IMR-90 (cell line): ENCODE results near the gene GALNT5. TPM values are rescaled to one million over a fixed set of nuclear protein-coding genes. Genes with fewer than 3 reads are reported as not detected.
"Not testable (repeated sequence)": the region's sequence is repeated elsewhere in the genome, so short reads cannot be mapped to it uniquely, and the experiment has no call there.

Source experiments
- ATAC-seq: fragments of 200-7000 bp; cut with Tn5 transposase; 2 replicates; pipeline ENCODE4 v1.9.1; 2020; ENCODE audit warnings: low read depth, mild to moderate bottlenecking, moderate library complexity
- BruUV-seq: library from RNA; stranded (reverse); fragments of 400-500 nt; replicated peaks from 2 replicates; lab custom pipeline; 2021; lab: Mats Ljungman, UMichigan
- CTCF ChIA-PET: fragments of 300-600 bp; formaldehyde crosslinking; extraction: SDS; loops from one replicate; lab custom pipeline; 2021; ENCODE audit warnings: antibody characterized with exemption; lab: Yijun Ruan, JAX
- POLR2A ChIA-PET: fragments of 300-600 bp; sonication (Branson Sonifier 250); formaldehyde crosslinking; loops from one replicate; lab custom pipeline; 2022; ENCODE audit warnings: antibody characterized with exemption; ENCODE audit not compliant: unreplicated experiment; lab: Charles Lee
- DNase-seq: peaks from one replicate; pipeline ENCODE4 v3.0.0; 2013
- H2AFZ ChIP-seq: replicated peaks from 2 replicates; pipeline ENCODE3; 2013; ENCODE audit warnings: low read length, mild to moderate bottlenecking; ENCODE audit not compliant: poor library complexity
- H2AK5ac ChIP-seq: 2 replicates; pipeline ENCODE4 v1.6.1; 2013; ENCODE audit warnings: low read depth, low read length, inconsistent platforms
- H2AK9ac ChIP-seq: replicated peaks from 2 replicates; pipeline ENCODE3; 2013; ENCODE audit warnings: mild to moderate bottlenecking, low read depth, low read length, moderate library complexity; ENCODE audit not compliant: poor library complexity
- H2BK120ac ChIP-seq: 2 replicates; pipeline ENCODE4 v1.6.1; 2013; ENCODE audit warnings: low read depth, low read length, inconsistent platforms
- H2BK15ac ChIP-seq: 3 replicates; pipeline ENCODE4 v1.6.1; 2013; ENCODE audit warnings: low read depth, low read length, inconsistent platforms
- H2BK20ac ChIP-seq: 2 replicates; pipeline ENCODE4 v1.6.1; 2013; ENCODE audit warnings: low read depth, mild to moderate bottlenecking, inconsistent platforms, low read length, moderate library complexity
- H2BK5ac ChIP-seq: 2 replicates; pipeline ENCODE4 v1.6.1; 2013; ENCODE audit warnings: mild to moderate bottlenecking, low read depth, low read length, inconsistent platforms; ENCODE audit not compliant: poor library complexity, severe bottlenecking
- H3K14ac ChIP-seq: replicated peaks from 2 replicates; pipeline ENCODE4 v1.6.1; 2013; ENCODE audit warnings: low read depth, low read length, inconsistent platforms
- H3K18ac ChIP-seq: 2 replicates; pipeline ENCODE4 v1.6.1; 2013; ENCODE audit warnings: low read depth, low read length, control low read depth
- H3K23ac ChIP-seq: 2 replicates; pipeline ENCODE4 v1.6.1; 2013; ENCODE audit warnings: low read depth, low read length, inconsistent platforms
- H3K27ac ChIP-seq: 2 replicates; pipeline ENCODE4 v1.5.1; 2013; ENCODE audit warnings: mild to moderate bottlenecking, control low read depth, low read length; ENCODE audit not compliant: insufficient read depth
- H3K27me3 ChIP-seq: 2 replicates; pipeline ENCODE4 v1.6.1; 2013; ENCODE audit warnings: low read length; ENCODE audit not compliant: control insufficient read depth, insufficient read depth
- H3K36me3 ChIP-seq: 2 replicates; pipeline ENCODE4 v1.6.1; 2013; ENCODE audit warnings: low read length, mixed read lengths; ENCODE audit not compliant: control insufficient read depth, insufficient read depth
- H3K4ac ChIP-seq: 2 replicates; pipeline ENCODE4 v1.6.1; 2013; ENCODE audit warnings: low read depth, low read length, inconsistent platforms
- H3K4me1 ChIP-seq: 2 replicates; pipeline ENCODE4 v1.6.1; 2013; ENCODE audit warnings: low read length, mixed read lengths; ENCODE audit not compliant: control insufficient read depth, insufficient read depth
- H3K4me2 ChIP-seq: 2 replicates; pipeline ENCODE4 v1.6.1; 2013; ENCODE audit warnings: low read depth, mild to moderate bottlenecking, control low read depth, low read length, moderate library complexity
- H3K4me3 ChIP-seq: 2 replicates; pipeline ENCODE4 v1.5.1; 2013; ENCODE audit warnings: low read depth, mild to moderate bottlenecking, control low read depth, low read length, moderate library complexity; ENCODE audit not compliant: insufficient read depth
- H3K56ac ChIP-seq: 2 replicates; pipeline ENCODE4 v1.6.1; 2013; ENCODE audit warnings: low read length, inconsistent platforms; ENCODE audit not compliant: insufficient read depth; ENCODE audit errors: extremely low read depth
- H3K79me1 ChIP-seq, 2 experiments: 2 replicates each; pipeline ENCODE4 v1.6.1; 2013; ENCODE audit warnings: low read length in 2 of 2, inconsistent platforms in 1 of 2, low read depth in 1 of 2
- H3K9ac ChIP-seq: 2 replicates; pipeline ENCODE4 v1.6.1; 2013; ENCODE audit warnings: low read depth, low read length, control low read depth
- H3K9me1 ChIP-seq: 2 replicates; pipeline ENCODE4 v1.6.1; 2013; ENCODE audit warnings: low read length, inconsistent platforms; ENCODE audit not compliant: insufficient read depth
- H3K9me3 ChIP-seq: 2 replicates; pipeline ENCODE4 v1.6.1; 2013; ENCODE audit warnings: low read length; ENCODE audit not compliant: control insufficient read depth, insufficient read depth
- H4K20me1 ChIP-seq: 2 replicates; pipeline ENCODE4 v1.6.1; 2013; ENCODE audit warnings: low read length, inconsistent platforms; ENCODE audit not compliant: insufficient read depth
- H4K5ac ChIP-seq: 2 replicates; pipeline ENCODE4 v1.6.1; 2013; ENCODE audit warnings: mild to moderate bottlenecking, low read depth, low read length, control low read depth
- H4K8ac ChIP-seq, 2 experiments: 2 replicates each; pipeline ENCODE4 v1.6.1; 2013; ENCODE audit warnings: low read depth in 2 of 2, low read length in 2 of 2, control low read depth in 1 of 2, inconsistent platforms in 1 of 2
- H4K91ac ChIP-seq: 2 replicates; pipeline ENCODE4 v1.6.1; 2013; ENCODE audit warnings: low read depth, low read length, inconsistent platforms; ENCODE audit not compliant: insufficient read depth
- WGBS, 2 experiments: methylation state at CpG; one replicate each; pipeline versions ENCODE4 v1.1.5 to v1.1.7; 2013; ENCODE audit warnings: missing lambda C conversion rate in 2 of 2; ENCODE audit not compliant: insufficient read length in 1 of 2; ENCODE audit errors: extremely low coverage in 2 of 2; 5-methylcytosine and 5-hydroxymethylcytosine counted together
- dilution Hi-C: fragments of 300-500 bp; cut with HindIII; formaldehyde crosslinking; loops from one replicate; pipeline ENCODE4 v1.14.3; 2018; ENCODE audit warnings: low sequenced_read_pairs; ENCODE audit not compliant: unreplicated experiment
- in situ Hi-C: fragments of 300-500 bp; cut with MboI; formaldehyde crosslinking; loops from 3 replicates; pipeline ENCODE4 v1.14.3; 2019; ENCODE audit warnings: low sequenced_read_pairs, inconsistent platforms, mixed read lengths
- intact Hi-C: fragments of 100-400 bp; cut with micrococcal nuclease; formaldehyde crosslinking; loops from 2 replicates; pipeline ENCODE4 v1.10.0; 2022
- polyA plus RNA-seq, 3 experiments: library from polyadenylated mRNA; depleted of rRNA; stranded (reverse); fragments of >200 nt; gene quantifications; 2 replicates each; pipeline ENCODE4 v1.2.3, GENCODE V29; 2012; ENCODE audit warnings: low replicate concordance in 1 of 3
- total RNA-seq: library from RNA; depleted of rRNA; stranded (reverse); fragments of >200 nt; gene quantifications from 2 replicates; pipeline ENCODE4 v1.2.3, GENCODE V29; 2012

Gene GALNT5
- total and polyA plus RNA-seq, 2 of the 4 experiments (the other 2 are of a cell fraction), result 36.3 to 63.3 TPM

- H3K56ac ChIP-seq, BruUV-seq, H3K36me3 ChIP-seq, H2AK5ac ChIP-seq, H3K18ac ChIP-seq, dilution Hi-C loops, H3K27me3 ChIP-seq, H3K9me1 ChIP-seq, H2BK5ac ChIP-seq, H2AK9ac ChIP-seq, H4K5ac ChIP-seq, H2BK20ac ChIP-seq, H3K23ac ChIP-seq, in situ Hi-C loops, H3K9me3 ChIP-seq, H3K9ac ChIP-seq, H4K91ac ChIP-seq, CTCF ChIA-PET, intact Hi-C loops, H3K4me2 ChIP-seq, H3K4ac ChIP-seq, H3K4me1 ChIP-seq, POLR2A ChIA-PET, H3K27ac ChIP-seq, DNase-seq, H3K14ac ChIP-seq, H4K8ac ChIP-seq, ATAC-seq, H2AFZ ChIP-seq, H2BK15ac ChIP-seq, H4K20me1 ChIP-seq, H3K4me3 ChIP-seq, H2BK120ac ChIP-seq: not testable (repeated sequence)
- WGBS, 2 experiments, result 100% methylated on average over 1 of the region's 7 CpGs; no CpG with 5 or more reads in 1 of the 2 experiments
- H3K79me1 ChIP-seq, result peaks cover 14 to 22% of the 10 kb centered on the region in 2 experiments
These were observed 21.8 kb downstream of the GALNT5 start for GRCh38 chr2:157279311-157279710.
